Neutrophil (primary cell): ENCODE results near the gene YOD1.
A peak's percentile ranks its signal among the peaks of the same experiment; 100 is the strongest.

Source experiments
- H3K27ac ChIP-seq: fragments of 200-600 bp; sonication (generic); 2 replicates; pipeline ENCODE4 v1.5.1; 2016; ENCODE audit warnings: mild to moderate bottlenecking, moderate library complexity
- H3K27me3 ChIP-seq: fragments of 200-600 bp; sonication (generic); 2 replicates; pipeline ENCODE4 v1.6.0; 2016; ENCODE audit warnings: mild to moderate bottlenecking
- H3K36me3 ChIP-seq: fragments of 200-600 bp; sonication (generic); 2 replicates; pipeline ENCODE4 v1.5.1; 2017
- H3K4me1 ChIP-seq, 2 experiments: fragments of 200-600 bp in 1 of 2; sonication (generic) in 1 of 2; 1 replicate in 1 of 2; 2 replicates in 1 of 2; pipeline versions ENCODE4 v1.5.1 to v1.6.1; 2013 to 2016; ENCODE audit warnings: low read depth in 1 of 2, low read length in 1 of 2, mild to moderate bottlenecking in 1 of 2, moderate library complexity in 1 of 2; ENCODE audit not compliant: control insufficient read depth in 1 of 2, insufficient read depth in 1 of 2
- H3K4me3 ChIP-seq, 2 experiments: fragments of 200-600 bp in 1 of 2; sonication (generic) in 1 of 2; 1 replicate in 1 of 2; 2 replicates in 1 of 2; pipeline ENCODE4 v1.5.1; 2013 to 2016; ENCODE audit warnings: low read depth in 1 of 2, low read length in 1 of 2, mild to moderate bottlenecking in 1 of 2, moderate library complexity in 1 of 2
- H3K9me3 ChIP-seq: fragments of 200-600 bp; sonication (generic); 2 replicates; pipeline ENCODE4 v1.5.1; 2016
- TF ChIP-seq, protein P1 (sequence below): fragments of 200-600 bp; sonication (generic); IDR thresholded peaks from 2 replicates; pipeline ENCODE4 v1.5.1; 2016; ENCODE audit warnings: antibody characterized with exemption

The YOD1 gene

DNA sequence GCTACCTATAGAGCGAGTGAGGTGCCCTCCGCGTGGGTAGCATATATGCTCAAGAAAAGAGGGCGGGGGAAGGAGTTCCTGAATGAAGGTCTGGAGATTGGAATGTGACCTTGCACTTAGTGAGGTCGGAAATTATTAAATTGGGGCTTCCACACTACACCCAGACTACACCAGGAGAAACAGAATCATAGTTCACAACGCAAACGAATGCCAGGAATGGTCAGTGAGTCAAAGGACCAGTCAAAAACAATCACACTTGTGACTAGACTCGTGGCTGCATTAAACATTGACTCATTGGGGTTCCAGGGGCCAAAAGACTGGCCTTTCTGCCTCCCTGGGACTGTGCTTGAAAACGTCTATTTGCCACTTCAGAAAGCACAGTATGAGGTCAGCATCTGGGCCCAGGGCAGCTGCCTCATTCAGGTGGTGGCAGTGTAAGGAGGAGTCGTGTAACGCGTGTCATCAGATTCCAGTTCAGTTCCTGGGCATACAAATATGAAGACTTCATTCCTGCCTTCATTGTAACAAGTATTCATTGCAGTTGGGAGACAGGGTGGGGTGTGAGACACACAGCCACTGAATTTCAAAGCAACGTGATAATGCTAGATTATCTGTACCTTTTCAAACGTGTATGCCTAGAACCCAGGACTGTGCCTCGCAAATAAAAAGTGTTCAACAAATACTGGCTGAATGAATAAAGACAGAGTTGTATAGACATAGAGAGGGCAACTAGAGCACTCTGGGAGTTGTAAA, at the start of gene YOD1:
YOD1 (minus strand) TSS at position 18 of the 753 bp plus-strand sequence. CDS start 178 bp downstream, outside the sequence.
- Histone ChIP-seq H3K9me3 (no peaks in the 10 kb centered on the region), H3K27ac (peak within 1 kb of the TSS; percentile 92), H3K36me3 (peaks cover 21% of the 10 kb centered on the region), H3K4me1 (peaks cover 83 to 88% of the 10 kb centered on the region in 2 experiments), H3K27me3 (no peaks in the 10 kb centered on the region), H3K4me3 (peak within 1 kb of the TSS; percentile 90 to 99)
- TF ChIP-seq, protein P1, sequence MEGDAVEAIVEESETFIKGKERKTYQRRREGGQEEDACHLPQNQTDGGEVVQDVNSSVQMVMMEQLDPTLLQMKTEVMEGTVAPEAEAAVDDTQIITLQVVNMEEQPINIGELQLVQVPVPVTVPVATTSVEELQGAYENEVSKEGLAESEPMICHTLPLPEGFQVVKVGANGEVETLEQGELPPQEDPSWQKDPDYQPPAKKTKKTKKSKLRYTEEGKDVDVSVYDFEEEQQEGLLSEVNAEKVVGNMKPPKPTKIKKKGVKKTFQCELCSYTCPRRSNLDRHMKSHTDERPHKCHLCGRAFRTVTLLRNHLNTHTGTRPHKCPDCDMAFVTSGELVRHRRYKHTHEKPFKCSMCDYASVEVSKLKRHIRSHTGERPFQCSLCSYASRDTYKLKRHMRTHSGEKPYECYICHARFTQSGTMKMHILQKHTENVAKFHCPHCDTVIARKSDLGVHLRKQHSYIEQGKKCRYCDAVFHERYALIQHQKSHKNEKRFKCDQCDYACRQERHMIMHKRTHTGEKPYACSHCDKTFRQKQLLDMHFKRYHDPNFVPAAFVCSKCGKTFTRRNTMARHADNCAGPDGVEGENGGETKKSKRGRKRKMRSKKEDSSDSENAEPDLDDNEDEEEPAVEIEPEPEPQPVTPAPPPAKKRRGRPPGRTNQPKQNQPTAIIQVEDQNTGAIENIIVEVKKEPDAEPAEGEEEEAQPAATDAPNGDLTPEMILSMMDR: no peak

DNA sequence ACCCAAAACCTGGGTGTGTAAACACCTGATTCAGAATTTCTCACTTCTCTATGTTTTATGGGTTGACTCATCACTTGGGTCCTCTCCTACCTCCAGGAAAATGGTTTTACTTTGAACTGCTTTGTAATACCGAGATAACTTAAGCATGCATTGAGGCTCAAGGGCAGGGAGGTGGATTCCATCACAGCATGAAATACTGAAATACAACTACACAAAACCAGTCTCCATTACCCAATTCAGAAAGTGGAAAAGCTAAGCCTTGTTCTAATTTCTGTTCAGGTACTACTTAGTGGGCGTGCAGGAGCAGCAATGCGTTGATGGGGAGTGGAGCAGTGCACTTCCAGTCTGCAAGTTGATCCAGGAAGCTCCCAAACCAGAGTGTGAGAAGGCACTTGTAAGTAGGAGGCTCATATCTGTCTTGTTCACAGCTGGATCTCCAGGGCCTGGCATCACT, 46.9 kb upstream of the YOD1 start:
- TF ChIP-seq, protein P1: no peak
- H3K9me3 ChIP-seq: no peaks in the 10 kb centered on the region
- H3K4me3 ChIP-seq: no peak overlapping the region
- H3K4me1 ChIP-seq: no peaks in the 10 kb centered on the region
- H3K36me3 ChIP-seq: no peaks in the 10 kb centered on the region
- H3K27me3 ChIP-seq: no peaks in the 10 kb centered on the region
- no peak overlapping the region for H3K27ac ChIP-seq

DNA sequence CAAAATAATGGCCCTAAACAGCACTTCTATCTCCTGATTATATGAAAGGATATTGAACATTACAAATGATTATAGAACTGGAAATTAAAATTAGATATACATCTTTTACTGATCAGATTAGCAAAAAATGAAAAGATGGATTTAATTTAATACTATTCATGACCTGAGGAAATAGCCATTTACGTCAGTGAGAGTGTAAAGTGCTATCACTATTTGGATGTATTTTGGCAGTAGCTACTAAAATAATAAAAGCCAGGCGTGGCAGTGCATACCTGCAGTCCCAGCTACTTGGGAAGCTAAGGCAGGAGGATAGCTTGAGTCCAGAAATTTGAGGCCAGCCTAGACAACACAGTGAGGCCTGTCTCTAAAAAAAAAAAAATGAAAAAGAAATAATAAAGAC, 42.9 kb upstream of the YOD1 start:
- no peaks in the 10 kb centered on the region for H3K36me3 ChIP-seq
- TF ChIP-seq, protein P1: no peak
- no peak overlapping the region for H3K4me3 ChIP-seq
- H3K4me1 ChIP-seq: peaks cover 0 to 6% of the 10 kb centered on the region in 2 experiments
- no peaks in the 10 kb centered on the region for H3K9me3 ChIP-seq
- no peak overlapping the region for H3K27ac ChIP-seq
- H3K27me3 ChIP-seq: no peaks in the 10 kb centered on the region

DNA sequence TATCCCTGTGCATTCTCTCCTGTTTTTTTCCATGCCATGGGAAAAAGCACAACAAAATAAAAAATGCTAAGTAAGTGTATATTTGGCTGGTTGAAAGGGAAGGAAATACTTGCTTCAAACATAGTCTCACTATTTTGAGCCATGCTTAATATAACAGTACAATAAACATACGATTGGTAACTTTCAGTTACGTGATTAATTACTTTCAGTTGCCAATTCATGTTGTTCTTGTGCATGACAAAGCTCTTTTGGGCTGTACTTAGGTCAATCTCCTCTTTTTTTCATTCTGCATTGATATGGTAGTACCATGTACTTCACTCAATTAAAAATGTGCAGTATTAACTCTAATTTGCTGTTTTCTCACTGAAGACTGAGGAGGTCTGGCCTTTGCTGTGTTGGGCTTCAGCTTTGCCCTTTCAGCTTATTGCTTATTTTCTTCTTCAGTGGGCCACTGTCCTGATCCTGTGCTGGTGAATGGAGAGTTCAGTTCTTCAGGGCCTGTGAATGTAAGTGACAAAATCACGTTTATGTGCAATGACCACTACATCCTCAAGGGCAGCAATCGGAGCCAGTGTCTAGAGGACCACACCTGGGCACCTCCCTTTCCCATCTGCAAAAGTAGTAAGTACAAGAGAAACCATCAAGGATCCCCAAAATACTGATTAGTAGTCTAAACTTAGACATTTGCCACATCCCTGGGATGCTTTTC, 40.3 kb upstream of the YOD1 start:
- Histone ChIP-seq H3K9me3 (no peaks in the 10 kb centered on the region), H3K4me3 (no peak overlapping the region), H3K27ac (no peak overlapping the region), H3K27me3 (no peaks in the 10 kb centered on the region), H3K36me3 (no peaks in the 10 kb centered on the region), H3K4me1 (peaks cover 0 to 6% of the 10 kb centered on the region in 2 experiments)
- TF ChIP-seq, protein P1: no peak

DNA sequence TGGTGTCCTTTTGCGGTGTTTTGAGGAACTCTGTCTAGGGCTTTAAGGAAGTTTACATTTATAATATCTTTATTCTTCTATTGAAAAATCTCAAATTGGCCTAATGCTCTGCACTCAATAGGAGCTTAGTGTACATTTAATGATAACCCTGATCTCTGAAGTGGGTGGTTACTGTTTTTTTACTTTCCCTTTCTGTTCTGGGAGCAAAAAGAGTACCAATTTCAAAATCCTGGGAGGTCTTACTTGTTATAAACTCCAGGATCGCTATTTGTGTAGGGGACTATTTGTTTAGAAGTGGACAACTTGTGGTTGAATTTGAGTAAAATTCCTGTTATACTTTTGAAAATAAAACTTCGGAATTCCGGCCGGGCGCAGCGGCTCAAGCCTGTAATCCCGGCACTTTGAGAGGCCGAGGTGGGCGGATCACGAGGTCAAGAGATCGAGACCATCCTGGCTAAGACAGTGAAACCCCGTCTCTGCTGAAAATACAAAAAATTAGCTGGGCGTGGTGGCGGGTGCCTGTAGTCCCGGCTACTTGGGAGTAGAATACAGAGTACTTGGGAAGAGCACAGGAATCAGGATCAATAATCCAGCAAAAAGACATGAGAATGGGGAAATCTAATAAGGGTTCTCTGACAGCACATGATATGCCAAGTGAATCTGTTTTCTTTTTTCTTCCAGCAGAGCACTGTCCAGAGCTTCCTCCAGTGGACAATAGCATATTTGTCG, 38.8 kb upstream of the YOD1 start:
- no peaks in the 10 kb centered on the region for H3K27me3 ChIP-seq
- H3K27ac ChIP-seq: no peak overlapping the region
- TF ChIP-seq, protein P1: no peak
- H3K4me3 ChIP-seq: no peak overlapping the region
- peaks cover 0 to 6% of the 10 kb centered on the region in 2 experiments for H3K4me1 ChIP-seq
- no peaks in the 10 kb centered on the region for H3K36me3 ChIP-seq
- no peaks in the 10 kb centered on the region for H3K9me3 ChIP-seq
